HG03520 (cell line): ENCODE measurements around the gene ANP32B.
"Not testable (repeated sequence)": the region's sequence is repeated elsewhere in the genome, so short reads cannot be mapped to it uniquely, and the experiment has no call there.

Source experiments
- ATAC-seq: cut with Tn5 transposase; IDR thresholded peaks from one replicate; pipeline ENCODE4 v1.9.1; 2021; ENCODE audit warnings: mild to moderate bottlenecking, moderate library complexity; ENCODE audit not compliant: unreplicated experiment

The ANP32B gene

GRCh38 chr9:97991818-97992217 lies 8.7 kb downstream of the ANP32B start:
- ATAC-seq, result no peak

GRCh38 chr9:97992219-97992618 lies 9.1 kb downstream of the ANP32B start:
- no peak for ATAC-seq

GRCh38 chr9:97993000-97993399 lies 9.9 kb downstream of the ANP32B start:
- no peak for ATAC-seq

- no peak for ATAC-seq
Observed at GRCh38 chr9:97994703-97995102, 11.6 kb downstream of the ANP32B start.

GRCh38 chr9:97996676-97997075 lies 13.5 kb downstream of the ANP32B start:
- not testable (repeated sequence) for ATAC-seq

- no peak for ATAC-seq
Observed at GRCh38 chr9:97997330-97998276, 14.5 kb downstream of the ANP32B start.

GRCh38 chr9:98002808-98003207 lies 19.7 kb downstream of the ANP32B start:
- ATAC-seq, result no peak

- no peak for ATAC-seq
Observed at GRCh38 chr9:98006127-98006796, 23.1 kb downstream of the ANP32B start.

GRCh38 chr9:98007251-98007928 lies 24.2 kb downstream of the ANP32B start:
- no peak for ATAC-seq

- ATAC-seq, result no peak
Observed at GRCh38 chr9:98008764-98009163, 25.6 kb downstream of the ANP32B start.

- ATAC-seq, result no peak
Observed at GRCh38 chr9:98009437-98009836, 26.3 kb downstream of the ANP32B start.

GRCh38 chr9:98009936-98010335 lies 26.8 kb downstream of the ANP32B start:
- ATAC-seq, result no peak

- ATAC-seq, result peak; percentile 95
Observed at GRCh38 chr9:98010445-98010844, 27.3 kb downstream of the ANP32B start.

- ATAC-seq, result no peak
Observed at GRCh38 chr9:98011122-98011521, 28.0 kb downstream of the ANP32B start.

GRCh38 chr9:98016137-98016680 lies 33.1 kb downstream of the ANP32B start:
- no peak for ATAC-seq

- no peak for ATAC-seq
Observed at GRCh38 chr9:98017306-98017705, 34.2 kb downstream of the ANP32B start.

- no peak for ATAC-seq
Observed at GRCh38 chr9:98018347-98018746, 35.2 kb downstream of the ANP32B start.

- ATAC-seq, result no peak
Observed at GRCh38 chr9:98019098-98019497, 36.0 kb downstream of the ANP32B start.

- ATAC-seq, result not testable (repeated sequence)
Observed at GRCh38 chr9:98019869-98020268, 36.7 kb downstream of the ANP32B start.

- no peak for ATAC-seq
Observed at GRCh38 chr9:98020476-98021145, 37.5 kb downstream of the ANP32B start.
